Endothelial cell of umbilical vein (primary cell): ENCODE results near the gene KCNJ4. TPM values are rescaled to one million over a fixed set of nuclear protein-coding genes. Genes with fewer than 3 reads are reported as not detected.

ENCODE experiments used
- BruUV-seq: library from RNA; stranded (reverse); fragments of 400-500 nt; replicated peaks from 2 replicates; lab custom pipeline; 2021; lab: Mats Ljungman, UMichigan
- CTCF ChIA-PET: fragments of 300-600, 350-600 bp; sonication (Branson Sonifier 250); formaldehyde crosslinking; loops from one replicate; lab custom pipeline; 2021; ENCODE audit warnings: antibody characterized with exemption, inconsistent platforms; lab: Charles Lee
- POLR2A ChIA-PET: fragments of 300-600, 350-600 bp; sonication (Branson Sonifier 250); formaldehyde crosslinking; loops from one replicate; lab custom pipeline; 2021; ENCODE audit warnings: antibody characterized with exemption, inconsistent platforms; lab: Charles Lee
- DNase-seq: peaks from one replicate; pipeline ENCODE4 v3.0.0-alpha.2; 2011; ENCODE audit warnings: low read depth, low spot score
- FAIRE-seq: peaks from 2 replicates; lab custom pipeline; 2011; peaks lifted over from hg19 to GRCh38; lab: Jason Lieb, UNC
- H2AFZ ChIP-seq: 2 replicates; pipeline ENCODE4 v1.6.0; 2012; ENCODE audit warnings: low read depth, low read length, control low read depth, inconsistent platforms
- H3K27ac ChIP-seq: 2 replicates; pipeline ENCODE4 v1.5.1; 2011; ENCODE audit warnings: low read depth, mild to moderate bottlenecking, control low read depth, low read length, moderate library complexity; ENCODE audit not compliant: insufficient read depth
- H3K27me3 ChIP-seq, 2 experiments: 2 replicates each; pipeline versions ENCODE4 v1.6.0 to v1.6.1; 2011; ENCODE audit warnings: low read length in 2 of 2, mixed read lengths in 1 of 2; ENCODE audit not compliant: control insufficient read depth in 2 of 2, insufficient read depth in 2 of 2
- H3K36me3 ChIP-seq, 2 experiments: 2 replicates in 1 of 2; 3 replicates in 1 of 2; pipeline ENCODE4 v1.5.1; 2011; ENCODE audit warnings: low read length in 2 of 2, mild to moderate bottlenecking in 1 of 2, moderate library complexity in 1 of 2; ENCODE audit not compliant: control insufficient read depth in 2 of 2, insufficient read depth in 2 of 2; ENCODE audit errors: extremely low read depth in 1 of 2
- H3K4me1 ChIP-seq: 3 replicates; pipeline ENCODE4 v1.5.1; 2011; ENCODE audit warnings: mild to moderate bottlenecking, low read length; ENCODE audit not compliant: control insufficient read depth, insufficient read depth; ENCODE audit errors: extremely low read depth
- H3K4me2 ChIP-seq: 2 replicates; pipeline ENCODE4 v1.6.1; 2011; ENCODE audit warnings: low read length, control low read depth, mixed read lengths; ENCODE audit not compliant: insufficient read depth
- H3K4me3 ChIP-seq, 3 experiments: fragments of 200-600 bp in 1 of 3; sonication (generic), shearing (Covaris generic) in 1 of 3; replicated peaks in 1 of 3; 2 replicates each; pipeline ENCODE4 v1.5.1; 2011 to 2016; ENCODE audit warnings: control low read depth in 3 of 3, low read length in 3 of 3, mild to moderate bottlenecking in 2 of 3, inconsistent platforms in 1 of 3, low read depth in 1 of 3, moderate library complexity in 1 of 3; ENCODE audit not compliant: insufficient read depth in 1 of 3
- H3K79me2 ChIP-seq: 2 replicates; pipeline ENCODE4 v1.6.0; 2012; ENCODE audit warnings: low read length, inconsistent platforms; ENCODE audit not compliant: control insufficient read depth, insufficient read depth
- H3K9ac ChIP-seq: replicated peaks from 2 replicates; pipeline ENCODE3; 2011; ENCODE audit warnings: low read length, control low read depth; ENCODE audit not compliant: insufficient read depth; ENCODE audit errors: extremely low read depth
- H3K9me1 ChIP-seq: replicated peaks from 3 replicates; pipeline ENCODE4 v1.6.0; 2011; ENCODE audit warnings: mild to moderate bottlenecking, low read length; ENCODE audit not compliant: control insufficient read depth, insufficient read depth; ENCODE audit errors: extremely low read depth
- H3K9me3 ChIP-seq: replicated peaks from 2 replicates; pipeline ENCODE4 v1.5.1; 2012; ENCODE audit warnings: low read length, inconsistent platforms; ENCODE audit not compliant: control insufficient read depth, insufficient read depth
- H4K20me1 ChIP-seq: replicated peaks from 2 replicates; pipeline ENCODE3; 2011; ENCODE audit warnings: mild to moderate bottlenecking, low read length; ENCODE audit not compliant: control insufficient read depth, insufficient read depth; ENCODE audit errors: extremely low read depth
- EZH2 ChIP-seq: IDR thresholded peaks from 2 replicates; pipeline ENCODE4 v1.6.1; 2012; ENCODE audit warnings: borderline replicate concordance, low read depth, mild to moderate bottlenecking, moderate library complexity, low read length, inconsistent platforms; ENCODE audit not compliant: severe bottlenecking
- FOS ChIP-seq: IDR thresholded peaks from 2 replicates; pipeline ENCODE4 v1.6.1; 2011; ENCODE audit warnings: mild to moderate bottlenecking, low read length, moderate library complexity, borderline replicate concordance; ENCODE audit not compliant: insufficient read depth
- JUN ChIP-seq: IDR thresholded peaks from 2 replicates; pipeline ENCODE4 v1.6.1; 2011; ENCODE audit warnings: borderline replicate concordance, low read depth; ENCODE audit not compliant: insufficient read length, insufficient read depth
- MYC ChIP-seq: IDR thresholded peaks from one replicate; pipeline ENCODE4 v1.6.1; 2011; ENCODE audit warnings: mild to moderate bottlenecking, low read depth, low read length
- POLR2A ChIP-seq: IDR thresholded peaks from 2 replicates; pipeline ENCODE4 v1.6.1; 2012; ENCODE audit warnings: low read depth, mild to moderate bottlenecking, control low read depth, low read length
- dilution Hi-C: fragments of 300-500 bp; cut with MboI; formaldehyde crosslinking; loops from one replicate; pipeline ENCODE4 v1.15.0; 2019; ENCODE audit warnings: low sequenced_read_pairs; ENCODE audit not compliant: extremely low pct_ligation_motif_present
- intact Hi-C: fragments of 100-400 bp; cut with micrococcal nuclease; formaldehyde crosslinking; loops from one replicate; pipeline ENCODE4 v1.10.0; 2022
- polyA plus RNA-seq, 4 experiments: library from polyadenylated mRNA; depleted of rRNA in 3 of 4; stranded (reverse) in 3 of 4; unstranded in 1 of 4; fragments of >200 nt; gene quantifications; 2 replicates each; pipeline versions ENCODE4 v1.2.1 to v1.2.3, GENCODE V29; 2011 to 2012; ENCODE audit warnings: missing spikeins in 1 of 4
- total RNA-seq: library from RNA; stranded (reverse); gene quantifications from 2 replicates; pipeline ENCODE4 v1.2.3, GENCODE V29; 2021
- TF ChIP-seq, protein P1 (sequence below), 2 donors: IDR thresholded peaks; 1 replicate in 1 of 2; 2 replicates in 1 of 2; pipeline ENCODE4 v1.5.1; 2011; ENCODE audit warnings: low read length in 2 of 2, mild to moderate bottlenecking in 2 of 2, moderate library complexity in 2 of 2, control low read depth in 1 of 2, inconsistent platforms in 1 of 2, low read depth in 1 of 2; ENCODE audit not compliant: insufficient read depth in 1 of 2; ENCODE audit errors: extremely low read depth in 1 of 2
- TF ChIP-seq, protein P2 (sequence below): IDR thresholded peaks from 2 replicates; pipeline ENCODE4 v1.6.1; 2011; ENCODE audit not compliant: insufficient read depth, insufficient read length

KCNJ4 gene
- total and polyA plus RNA-seq, 2 donors (not counting 3 experiments of a cell fraction or from before 2014, with no cell fraction given), result not detected

DNA sequence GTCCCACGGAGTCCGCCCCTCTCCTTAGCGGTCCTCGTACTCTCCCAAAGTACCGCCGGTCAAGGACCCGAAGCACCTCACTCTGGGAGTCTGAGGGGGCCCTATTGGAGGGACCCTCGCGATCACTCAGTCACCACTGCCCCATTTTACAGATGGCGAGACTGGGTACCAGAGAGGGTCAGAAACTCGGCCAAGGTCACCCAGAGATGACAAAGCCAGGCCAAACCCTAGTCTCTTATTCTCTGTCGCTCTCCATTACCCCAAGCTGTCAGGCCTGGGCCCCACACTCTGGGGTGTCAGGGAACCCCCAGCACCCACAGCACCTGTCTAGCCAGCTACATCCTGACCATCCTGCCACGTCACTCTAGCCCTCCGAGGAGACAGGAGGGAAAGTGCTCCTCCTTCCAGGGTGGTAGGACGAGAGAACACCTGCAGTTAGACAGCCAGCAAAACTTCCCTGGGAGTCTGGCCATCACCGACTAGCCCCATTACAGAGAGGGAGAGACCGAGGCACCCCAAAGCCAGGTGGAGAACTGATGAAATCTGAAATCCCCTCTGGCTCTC is 1.4 kb upstream of the KCNJ4 start:
- Histone ChIP-seq H3K79me2 (no peaks in the 10 kb centered on the region), H3K9ac (no peak overlapping the region), H4K20me1 (no peaks in the 10 kb centered on the region), H3K4me1 (no peaks in the 10 kb centered on the region), H3K36me3 (no peaks in the 10 kb centered on the region), H2AFZ (no peak overlapping the region), H3K4me2 (no peak overlapping the region), H3K9me1 (no peaks in the 10 kb centered on the region), H3K9me3 (no peaks in the 10 kb centered on the region), H3K4me3 (no peak overlapping the region), H3K27ac (no peak overlapping the region), H3K27me3 (peaks cover 50 to 60% of the 10 kb centered on the region in 2 experiments)
- intact Hi-C loops, result no loop called here
- no TSS peak for BruUV-seq
- FAIRE-seq, result no peak
- no peak for DNase-seq
- CTCF ChIA-PET, result no interaction called here
- POLR2A ChIA-PET, result no interaction called here
- dilution Hi-C loops, result no loop called here
- TF ChIP-seq FOS (no peak), EZH2 (no peak), POLR2A (no peak), JUN (no peak), MYC (no peak)
- TF ChIP-seq, protein P1, sequence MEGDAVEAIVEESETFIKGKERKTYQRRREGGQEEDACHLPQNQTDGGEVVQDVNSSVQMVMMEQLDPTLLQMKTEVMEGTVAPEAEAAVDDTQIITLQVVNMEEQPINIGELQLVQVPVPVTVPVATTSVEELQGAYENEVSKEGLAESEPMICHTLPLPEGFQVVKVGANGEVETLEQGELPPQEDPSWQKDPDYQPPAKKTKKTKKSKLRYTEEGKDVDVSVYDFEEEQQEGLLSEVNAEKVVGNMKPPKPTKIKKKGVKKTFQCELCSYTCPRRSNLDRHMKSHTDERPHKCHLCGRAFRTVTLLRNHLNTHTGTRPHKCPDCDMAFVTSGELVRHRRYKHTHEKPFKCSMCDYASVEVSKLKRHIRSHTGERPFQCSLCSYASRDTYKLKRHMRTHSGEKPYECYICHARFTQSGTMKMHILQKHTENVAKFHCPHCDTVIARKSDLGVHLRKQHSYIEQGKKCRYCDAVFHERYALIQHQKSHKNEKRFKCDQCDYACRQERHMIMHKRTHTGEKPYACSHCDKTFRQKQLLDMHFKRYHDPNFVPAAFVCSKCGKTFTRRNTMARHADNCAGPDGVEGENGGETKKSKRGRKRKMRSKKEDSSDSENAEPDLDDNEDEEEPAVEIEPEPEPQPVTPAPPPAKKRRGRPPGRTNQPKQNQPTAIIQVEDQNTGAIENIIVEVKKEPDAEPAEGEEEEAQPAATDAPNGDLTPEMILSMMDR (IDR thresholded peaks at IDR 0.05; ENCODE audit: extremely low read depth in 1 of 2, insufficient read depth in 1 of 2, low read depth in 1 of 2, low read length in 2 of 2), result no peak
- TF ChIP-seq, protein P2, sequence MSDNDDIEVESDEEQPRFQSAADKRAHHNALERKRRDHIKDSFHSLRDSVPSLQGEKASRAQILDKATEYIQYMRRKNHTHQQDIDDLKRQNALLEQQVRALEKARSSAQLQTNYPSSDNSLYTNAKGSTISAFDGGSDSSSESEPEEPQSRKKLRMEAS, result no peak
